AG09319 (cell line): Measurements from ENCODE around the gene GMCL2.

Source experiments
- DNase-seq: peaks from one replicate; pipeline ENCODE4 v3.0.0-alpha.2; 2010; ENCODE audit warnings: low read depth; ENCODE audit errors: extremely low read depth
- TF ChIP-seq, protein P1 (sequence below): IDR thresholded peaks from 2 replicates; pipeline ENCODE4 v1.5.1; 2011; ENCODE audit warnings: low read depth, mild to moderate bottlenecking, inconsistent platforms, low read length, moderate library complexity

Gene GMCL2

DNA sequence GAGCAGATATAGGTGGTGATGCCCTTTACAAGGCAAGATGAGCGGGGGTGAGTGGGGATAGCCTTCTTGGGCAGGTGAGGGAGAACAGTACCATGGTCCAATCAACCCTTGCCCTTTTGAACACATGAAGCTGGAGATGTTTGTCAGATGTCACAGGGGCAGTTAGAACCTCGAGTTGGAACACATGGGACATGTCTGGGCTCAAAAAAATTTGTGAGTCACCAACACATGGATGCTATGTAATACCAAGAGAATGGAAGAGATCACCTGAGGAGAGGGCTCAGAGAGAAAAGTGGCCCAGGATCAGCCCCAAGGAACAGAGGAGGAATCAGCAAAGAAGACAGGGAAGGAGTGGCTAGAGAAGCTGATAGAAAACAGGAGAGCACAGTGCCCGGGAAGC is 40.8 kb upstream of the GMCL2 start:
- DNase-seq = no peak
- TF ChIP-seq, protein P1, sequence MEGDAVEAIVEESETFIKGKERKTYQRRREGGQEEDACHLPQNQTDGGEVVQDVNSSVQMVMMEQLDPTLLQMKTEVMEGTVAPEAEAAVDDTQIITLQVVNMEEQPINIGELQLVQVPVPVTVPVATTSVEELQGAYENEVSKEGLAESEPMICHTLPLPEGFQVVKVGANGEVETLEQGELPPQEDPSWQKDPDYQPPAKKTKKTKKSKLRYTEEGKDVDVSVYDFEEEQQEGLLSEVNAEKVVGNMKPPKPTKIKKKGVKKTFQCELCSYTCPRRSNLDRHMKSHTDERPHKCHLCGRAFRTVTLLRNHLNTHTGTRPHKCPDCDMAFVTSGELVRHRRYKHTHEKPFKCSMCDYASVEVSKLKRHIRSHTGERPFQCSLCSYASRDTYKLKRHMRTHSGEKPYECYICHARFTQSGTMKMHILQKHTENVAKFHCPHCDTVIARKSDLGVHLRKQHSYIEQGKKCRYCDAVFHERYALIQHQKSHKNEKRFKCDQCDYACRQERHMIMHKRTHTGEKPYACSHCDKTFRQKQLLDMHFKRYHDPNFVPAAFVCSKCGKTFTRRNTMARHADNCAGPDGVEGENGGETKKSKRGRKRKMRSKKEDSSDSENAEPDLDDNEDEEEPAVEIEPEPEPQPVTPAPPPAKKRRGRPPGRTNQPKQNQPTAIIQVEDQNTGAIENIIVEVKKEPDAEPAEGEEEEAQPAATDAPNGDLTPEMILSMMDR = no peak

DNA sequence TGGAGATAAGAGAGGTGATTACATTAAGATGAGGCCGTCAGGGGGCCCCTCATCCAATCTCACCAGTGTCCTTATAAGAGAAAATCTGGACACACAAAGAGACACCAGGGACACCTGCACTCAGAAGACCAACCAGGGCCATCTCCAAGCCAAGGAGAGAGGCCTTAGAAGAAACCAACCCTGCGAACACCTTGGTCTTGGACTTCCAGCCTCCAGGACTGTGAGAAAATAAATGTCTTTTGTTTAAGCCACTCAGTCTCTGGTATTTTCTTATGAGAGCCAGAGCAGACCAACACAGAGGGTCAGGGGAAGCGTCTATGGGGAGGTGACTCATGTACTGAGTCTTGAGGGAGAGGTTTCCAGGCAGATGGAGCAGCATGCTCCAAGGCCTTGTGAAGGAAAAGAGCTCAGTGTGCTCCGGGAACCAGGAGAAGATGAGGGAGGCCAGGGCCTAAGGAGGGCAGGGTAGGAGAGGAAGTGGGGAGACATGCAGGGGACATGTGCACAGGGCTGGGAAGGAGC is 40.0 kb upstream of the GMCL2 start:
- TF ChIP-seq, protein P1 = no peak
- DNase-seq = no peak

DNA sequence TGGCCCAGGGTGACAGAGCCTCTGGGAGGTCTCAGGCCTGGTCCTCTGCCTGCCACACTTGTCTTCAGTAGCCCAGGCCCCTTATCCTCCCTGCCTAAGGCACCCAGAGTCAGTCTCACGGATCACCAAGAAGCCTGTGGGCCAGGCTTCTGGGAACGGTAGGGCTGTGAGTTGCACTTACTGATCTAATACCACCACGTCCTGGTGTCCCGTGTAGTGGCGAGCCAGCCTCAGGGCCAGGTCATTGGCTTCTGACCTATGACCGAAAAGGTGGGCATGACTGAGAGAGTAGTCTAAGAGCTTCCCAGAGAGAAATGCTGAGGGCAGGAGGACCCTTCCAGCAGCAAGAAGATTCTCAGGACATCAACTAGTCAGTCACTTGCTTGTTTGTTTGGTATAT is 38.0 kb upstream of the GMCL2 start:
- TF ChIP-seq, protein P1 = no peak
- no peak for DNase-seq

DNA sequence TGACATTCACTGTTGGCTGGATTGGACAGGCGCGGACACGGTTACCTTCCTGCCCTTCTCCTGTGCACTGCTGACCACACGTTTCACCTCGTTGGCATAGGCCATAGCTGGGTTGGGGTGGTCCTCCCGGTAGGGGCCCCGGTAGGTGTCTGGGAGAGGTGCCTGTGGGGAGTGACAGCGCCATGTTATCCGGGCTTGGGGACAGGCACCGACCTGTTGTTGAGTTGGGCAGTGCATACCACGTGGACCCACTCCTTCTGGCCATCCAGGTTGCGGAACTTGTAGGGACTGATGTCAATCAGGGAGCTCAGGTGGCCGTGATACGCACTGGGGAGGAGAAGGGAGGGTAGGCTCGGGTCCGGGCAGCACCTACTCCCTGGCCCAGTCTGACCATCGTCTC is 37.2 kb upstream of the GMCL2 start:
- TF ChIP-seq, protein P1 = no peak
- no peak for DNase-seq

DNA sequence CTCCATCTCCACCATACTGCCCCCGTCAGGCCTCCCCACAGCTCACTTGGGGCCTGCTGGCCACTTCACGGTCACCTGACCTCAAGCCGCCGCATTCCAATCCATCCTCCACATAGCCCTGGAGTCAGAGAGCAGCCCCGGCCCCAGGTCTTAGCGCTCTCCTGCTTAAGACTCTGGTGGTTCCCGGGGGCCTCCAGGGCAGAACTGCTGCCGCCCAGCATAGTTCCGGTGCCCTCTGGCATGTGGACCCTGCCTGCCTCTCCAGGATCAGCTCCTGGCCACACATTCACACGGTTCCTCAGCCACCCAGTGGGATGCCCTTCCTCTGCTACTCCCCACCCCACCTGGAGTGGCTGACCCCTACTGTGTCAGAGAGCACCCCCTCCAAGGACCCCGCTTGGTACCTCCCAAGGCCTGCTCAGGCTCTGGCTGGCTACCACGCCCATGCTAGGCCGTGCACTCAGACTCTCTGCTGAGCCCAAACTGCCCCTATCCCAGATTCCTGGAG is 36.7 kb upstream of the GMCL2 start:
- TF ChIP-seq, protein P1 = no peak

DNA sequence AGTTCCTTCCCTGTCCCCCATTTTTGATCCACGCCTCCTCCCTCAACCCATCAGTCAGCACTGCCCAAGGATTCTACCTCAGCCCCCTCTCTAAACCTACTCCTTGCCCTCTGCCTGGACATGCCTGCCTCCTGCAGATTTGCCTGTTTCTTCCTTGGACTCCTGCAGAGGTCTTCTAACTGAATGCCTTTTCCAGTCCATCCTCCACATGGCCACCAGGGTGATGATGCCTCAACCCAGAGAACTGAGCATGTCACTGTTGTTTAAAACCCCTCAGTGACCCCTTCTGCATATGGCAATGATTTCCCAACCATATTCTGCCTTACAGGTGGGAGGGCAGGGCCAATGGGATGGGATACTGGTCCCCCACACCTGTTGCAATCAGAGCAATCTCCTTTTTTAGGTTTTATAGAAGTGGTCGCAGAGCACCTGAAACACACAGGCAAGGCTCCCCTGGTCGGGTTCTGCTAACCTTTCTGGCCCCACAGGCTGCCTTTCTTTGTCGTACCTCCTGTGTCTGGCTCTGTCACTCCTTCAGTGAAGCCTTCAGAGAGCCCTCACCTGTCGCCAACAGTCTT is 36.1 kb upstream of the GMCL2 start:
- DNase-seq = no peak
- TF ChIP-seq, protein P1 = no peak

More for the DNA sequence above, 36.7 kb upstream of the GMCL2 start:
- DNase-seq = no peak

DNA sequence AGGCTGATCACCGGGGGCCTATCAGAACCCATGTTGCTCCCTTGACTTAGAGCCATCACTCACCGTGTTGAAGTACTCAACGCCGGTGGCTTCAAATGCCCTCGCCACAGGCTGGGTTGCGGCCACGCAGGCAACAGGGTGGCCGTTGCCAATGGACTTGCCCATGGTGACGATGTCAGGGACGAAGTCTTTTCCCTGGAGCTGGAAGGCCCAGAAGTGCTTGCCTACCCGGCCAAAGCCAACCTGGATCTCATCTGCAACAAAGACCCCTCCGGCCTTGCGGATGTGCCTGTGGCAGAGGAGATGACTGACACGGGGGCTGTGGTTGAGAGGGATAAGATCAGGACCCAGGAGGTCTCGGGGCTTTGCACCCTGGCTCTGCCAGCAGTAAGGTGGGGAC is 35.1 kb upstream of the GMCL2 start:
- DNase-seq = no peak
- TF ChIP-seq, protein P1 = no peak
